Measurements from ENCODE around the gene PERP. TPM values are rescaled to one million over a fixed set of nuclear protein-coding genes. Genes with fewer than 3 reads are reported as not detected.
"Not testable (repeated sequence)": the region's sequence is repeated elsewhere in the genome, so short reads cannot be mapped to it uniquely, and the experiment has no call there.

Gene PERP
- total RNA-seq, 2 experiments from 2014 or later, result 4.6 to 4.7 TPM

DNA sequence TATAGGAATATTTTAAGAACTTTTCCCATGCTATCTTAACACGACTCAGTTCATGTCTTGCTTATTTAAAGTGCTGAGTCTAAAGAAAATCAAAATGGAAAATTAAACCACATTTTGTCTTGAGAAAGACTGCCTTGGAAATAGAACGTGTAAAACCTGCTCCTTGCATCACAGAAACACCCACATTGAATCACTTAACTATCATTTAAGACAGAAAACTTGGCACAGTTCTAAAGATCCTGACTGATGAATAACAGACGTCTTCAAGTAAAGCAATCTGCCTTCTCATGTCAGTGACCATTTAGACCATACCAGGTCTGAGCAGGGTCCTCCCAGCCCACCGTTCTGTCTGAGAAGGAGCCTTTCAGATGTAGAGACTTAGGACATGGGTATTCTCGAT, 7.4 kb downstream of the PERP start:
- POLR2A ChIA-PET, result no interaction called here
- Mint-ChIP-seq H3K4me1 (no peaks in the 10 kb centered on the region), H3K4me3 (no peak overlapping the region), H3K9me3 (no peaks in the 10 kb centered on the region), H3K27ac (no peak overlapping the region), H3K27me3 (peaks cover 22% of the 10 kb centered on the region), H3K36me3 (ENCODE audit: low read depth) (peaks cover 3% of the 10 kb centered on the region)
- no peak for DNase-seq
- CTCF ChIA-PET, result no interaction called here

- no peaks in the 10 kb centered on the region for H3K4me1 Mint-ChIP-seq
- peaks cover 15% of the 10 kb centered on the region for H3K27me3 Mint-ChIP-seq
- ChIA-PET POLR2A (no interaction called here), CTCF (no interaction called here)
- no peak overlapping the region for H3K4me3 Mint-ChIP-seq
- H3K9me3 Mint-ChIP-seq, result no peaks in the 10 kb centered on the region
- H3K36me3 Mint-ChIP-seq (ENCODE audit: low read depth), result peaks cover 3% of the 10 kb centered on the region
- DNase-seq, result no peak
- H3K27ac Mint-ChIP-seq, result no peak overlapping the region
These were observed 8.9 kb downstream of the PERP start for GRCh38 chr6:138098306-138098705.

GRCh38 chr6:138094260-138094659, 13.0 kb downstream of the PERP start:
- no peak overlapping the region for H3K27ac Mint-ChIP-seq

DNA sequence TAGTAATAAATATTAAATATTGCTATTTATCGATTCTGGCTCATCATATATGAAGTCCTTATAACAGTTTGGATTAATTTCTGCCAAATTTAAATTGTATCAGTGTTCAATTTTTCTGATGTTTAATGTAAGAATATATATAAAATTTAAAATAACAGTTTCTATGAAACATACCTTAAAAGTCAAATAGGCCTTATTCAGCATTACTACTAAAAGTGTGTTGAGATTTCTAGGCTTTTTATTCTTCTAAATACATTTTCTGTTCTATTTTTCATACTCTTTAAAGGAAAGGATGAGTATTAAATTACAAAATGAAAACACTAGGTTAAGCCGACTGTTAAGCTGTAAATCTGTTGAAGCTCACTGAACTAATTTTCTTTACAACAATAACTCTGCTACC, 13.6 kb downstream of the PERP start:
- CTCF ChIA-PET, result no interaction called here
- Mint-ChIP-seq H3K9me3 (no peaks in the 10 kb centered on the region), H3K27ac (no peak overlapping the region), H3K27me3 (peaks cover 26% of the 10 kb centered on the region), H3K36me3 (ENCODE audit: low read depth) (peaks cover 3% of the 10 kb centered on the region), H3K4me3 (no peak overlapping the region), H3K4me1 (no peaks in the 10 kb centered on the region)
- DNase-seq, result no peak
- POLR2A ChIA-PET, result no interaction called here

More at GRCh38 chr6:138094260-138094659, 13.0 kb downstream of the PERP start:
- Mint-ChIP-seq H3K27me3 (peaks cover 23% of the 10 kb centered on the region), H3K4me3 (no peak overlapping the region), H3K36me3 (ENCODE audit: low read depth) (peaks cover 3% of the 10 kb centered on the region), H3K9me3 (no peaks in the 10 kb centered on the region), H3K4me1 (no peaks in the 10 kb centered on the region)
- ChIA-PET CTCF (no interaction called here), POLR2A (no interaction called here)
- DNase-seq, result no peak

DNA sequence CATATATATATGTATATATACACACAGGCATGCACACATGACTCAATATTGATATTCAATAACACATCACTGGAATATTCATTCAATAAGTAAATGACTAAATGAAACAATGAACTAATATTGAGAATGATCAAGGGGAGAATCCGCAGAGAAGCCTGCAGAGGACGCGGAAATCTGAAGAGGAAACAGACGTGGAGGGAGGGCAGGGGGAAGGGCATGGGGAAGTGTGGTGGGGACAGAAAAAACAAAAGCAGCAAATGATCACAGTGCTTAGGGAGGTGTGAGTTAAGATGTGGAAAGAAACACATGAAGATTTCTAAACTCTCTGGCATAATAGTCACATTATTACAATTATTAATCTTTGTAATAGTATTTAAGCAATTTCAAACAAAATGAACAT, 14.5 kb downstream of the PERP start:
- peaks cover 29% of the 10 kb centered on the region for H3K27me3 Mint-ChIP-seq
- H3K9me3 Mint-ChIP-seq, result no peaks in the 10 kb centered on the region
- POLR2A ChIA-PET, result no interaction called here
- CTCF ChIA-PET, result no interaction called here
- H3K27ac Mint-ChIP-seq, result no peak overlapping the region
- peaks cover 3% of the 10 kb centered on the region for H3K36me3 Mint-ChIP-seq (ENCODE audit: low read depth)
- no peaks in the 10 kb centered on the region for H3K4me1 Mint-ChIP-seq
- no peak for DNase-seq
- H3K4me3 Mint-ChIP-seq, result no peak overlapping the region

GRCh38 chr6:138089325-138089724, 17.9 kb downstream of the PERP start:
- Mint-ChIP-seq H3K9me3 (no peaks in the 10 kb centered on the region), H3K27ac (no peak overlapping the region), H3K4me3 (no peak overlapping the region), H3K36me3 (ENCODE audit: low read depth) (no peaks in the 10 kb centered on the region), H3K4me1 (no peaks in the 10 kb centered on the region), H3K27me3 (peaks cover 30% of the 10 kb centered on the region)
- POLR2A ChIA-PET, result no interaction called here
- CTCF ChIA-PET, result interaction anchor here (0.9 kb wide), 2 partner anchors 12 to 16 kb away, joined by 3 read pairs; no protein-coding TSS in a partner anchor
- DNase-seq, result no peak

DNA sequence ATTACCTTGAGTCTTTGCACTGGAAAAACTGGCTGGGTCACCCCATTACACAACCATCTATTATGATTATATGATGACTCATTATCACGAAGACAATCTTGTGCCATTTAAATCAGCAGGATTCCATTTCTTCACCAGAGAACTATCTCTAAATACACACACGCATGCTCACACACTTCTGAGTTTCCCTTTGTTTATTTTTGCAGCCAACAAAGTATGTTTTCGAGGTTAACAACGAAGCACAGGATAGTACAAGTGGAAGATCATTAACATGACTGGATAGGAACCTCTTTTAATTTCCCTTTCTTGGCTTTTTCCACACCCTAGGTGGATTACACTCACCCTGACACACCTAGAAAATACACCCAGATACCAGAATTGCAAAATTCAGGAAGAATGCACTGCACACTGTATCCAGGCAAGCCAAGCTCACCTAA, 18.9 kb downstream of the PERP start:
- H3K27ac Mint-ChIP-seq, result no peak overlapping the region
- ChIA-PET CTCF (interaction anchor here (0.9 kb wide), 1 partner anchor 11 kb away, joined by 3 read pairs; no protein-coding TSS in a partner anchor), POLR2A (no interaction called here)

DNA sequence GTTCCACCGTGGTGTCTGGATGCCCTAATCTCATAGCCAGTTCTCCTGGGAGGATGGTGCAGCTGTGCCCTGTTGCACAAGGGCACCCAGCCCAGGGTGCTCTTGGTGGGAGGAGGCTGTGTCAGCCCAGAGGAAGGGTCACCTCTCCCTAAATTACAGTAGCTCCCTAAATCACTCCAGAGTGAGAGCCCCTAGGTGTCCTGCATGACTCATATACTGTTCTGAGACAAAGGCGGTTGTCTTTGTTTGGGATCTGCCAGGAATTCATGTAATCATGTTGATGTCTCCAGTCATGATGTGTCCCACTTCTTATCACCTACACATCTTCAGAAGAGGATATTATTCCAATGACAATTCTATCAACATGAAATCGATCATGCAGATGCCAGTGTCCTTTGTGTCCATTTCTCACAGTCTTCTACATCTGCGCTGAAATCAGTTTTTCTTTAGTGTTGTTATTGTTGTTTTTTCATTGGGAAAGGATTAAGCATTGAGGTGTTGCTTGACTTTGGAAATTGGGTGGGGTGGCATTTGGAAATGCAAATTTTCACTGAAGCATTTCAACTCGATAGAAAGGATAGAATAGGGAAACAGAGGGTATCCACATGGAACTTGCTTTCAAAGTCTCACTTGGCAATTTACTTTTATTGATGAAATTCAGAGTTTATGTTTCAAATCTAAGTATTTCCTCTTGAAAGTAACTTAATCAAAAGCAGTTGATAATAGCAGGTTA, 19.5 kb downstream of the PERP start:
- no peaks in the 10 kb centered on the region for H3K36me3 Mint-ChIP-seq (ENCODE audit: low read depth)
- no peaks in the 10 kb centered on the region for H3K9me3 Mint-ChIP-seq
- POLR2A ChIA-PET, result no interaction called here
- no peak overlapping the region for H3K4me3 Mint-ChIP-seq
- no peak overlapping the region for H3K27ac Mint-ChIP-seq
- no peaks in the 10 kb centered on the region for H3K4me1 Mint-ChIP-seq
- H3K27me3 Mint-ChIP-seq, result peaks cover 27% of the 10 kb centered on the region
- CTCF ChIA-PET, result interaction anchor here (1.1 kb wide), 1 partner anchor 21 kb away, joined by 5 read pairs; no protein-coding TSS in a partner anchor
- DNase-seq, result no peak

More for the DNA sequence above, 18.9 kb downstream of the PERP start:
- H3K27me3 Mint-ChIP-seq, result peaks cover 30% of the 10 kb centered on the region
- no peaks in the 10 kb centered on the region for H3K9me3 Mint-ChIP-seq
- no peak for DNase-seq
- no peaks in the 10 kb centered on the region for H3K36me3 Mint-ChIP-seq (ENCODE audit: low read depth)
- H3K4me3 Mint-ChIP-seq, result no peak overlapping the region
- no peaks in the 10 kb centered on the region for H3K4me1 Mint-ChIP-seq

DNA sequence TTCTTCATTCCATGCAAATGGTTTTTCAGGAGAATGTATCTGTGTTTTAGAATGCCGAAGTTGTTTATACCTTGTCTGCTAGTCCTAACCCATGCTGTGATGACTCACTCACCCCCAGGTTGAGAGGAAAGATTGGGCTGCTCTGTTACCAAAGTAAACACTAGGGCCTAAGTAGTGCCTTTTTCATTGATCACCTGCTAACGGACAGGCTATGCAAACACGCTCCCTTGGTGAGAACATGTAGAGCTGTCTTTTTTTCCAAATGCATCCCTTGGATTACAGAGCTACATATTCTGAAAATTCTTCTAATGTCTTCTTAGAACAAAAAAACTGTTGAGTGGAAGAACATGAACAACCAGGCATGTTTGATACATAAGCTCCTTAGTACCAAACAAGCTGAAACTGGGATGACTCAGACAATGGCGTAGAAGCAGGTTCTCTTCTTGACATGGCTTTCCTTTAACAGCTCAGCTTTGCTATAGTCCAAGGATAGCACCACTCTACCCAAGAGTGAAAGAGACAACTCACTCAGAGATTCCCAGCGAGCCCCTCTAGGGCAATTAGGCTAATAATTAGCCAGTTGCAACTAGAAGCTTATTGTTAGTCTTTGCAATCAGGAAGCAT, 20.5 kb downstream of the PERP start:
- ChIA-PET CTCF (interaction anchor here (0.6 to 1.1 kb wide), 2 partner anchors 22 to 1367 kb away, joined by 3 to 5 read pairs; no protein-coding TSS in a partner anchor), POLR2A (no interaction called here)
- no peaks in the 10 kb centered on the region for H3K36me3 Mint-ChIP-seq (ENCODE audit: low read depth)
- no peaks in the 10 kb centered on the region for H3K9me3 Mint-ChIP-seq
- H3K27ac Mint-ChIP-seq, result no peak overlapping the region
- DNase-seq, result no peak
- no peak overlapping the region for H3K4me3 Mint-ChIP-seq
- peaks cover 28% of the 10 kb centered on the region for H3K27me3 Mint-ChIP-seq
- H3K4me1 Mint-ChIP-seq, result no peaks in the 10 kb centered on the region

DNA sequence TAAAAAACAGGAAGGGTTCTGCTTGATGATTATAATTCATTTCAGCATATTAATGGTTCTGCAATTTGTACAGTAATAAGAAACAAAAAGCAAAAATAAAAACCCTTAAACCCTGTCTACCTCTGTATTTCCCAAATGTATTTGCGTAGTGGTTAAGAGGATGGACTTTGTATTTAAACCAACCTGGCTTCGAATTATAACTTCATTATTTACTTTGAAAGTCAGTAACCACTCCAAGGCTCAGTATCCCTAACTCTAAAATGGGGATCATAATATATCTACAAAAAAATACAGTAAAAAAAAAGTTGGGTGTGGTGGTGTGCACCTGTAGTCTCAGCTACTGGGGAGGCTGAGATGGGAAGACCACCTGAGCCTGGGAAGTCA, 21.4 kb downstream of the PERP start:
- no peaks in the 10 kb centered on the region for H3K9me3 Mint-ChIP-seq

DNA sequence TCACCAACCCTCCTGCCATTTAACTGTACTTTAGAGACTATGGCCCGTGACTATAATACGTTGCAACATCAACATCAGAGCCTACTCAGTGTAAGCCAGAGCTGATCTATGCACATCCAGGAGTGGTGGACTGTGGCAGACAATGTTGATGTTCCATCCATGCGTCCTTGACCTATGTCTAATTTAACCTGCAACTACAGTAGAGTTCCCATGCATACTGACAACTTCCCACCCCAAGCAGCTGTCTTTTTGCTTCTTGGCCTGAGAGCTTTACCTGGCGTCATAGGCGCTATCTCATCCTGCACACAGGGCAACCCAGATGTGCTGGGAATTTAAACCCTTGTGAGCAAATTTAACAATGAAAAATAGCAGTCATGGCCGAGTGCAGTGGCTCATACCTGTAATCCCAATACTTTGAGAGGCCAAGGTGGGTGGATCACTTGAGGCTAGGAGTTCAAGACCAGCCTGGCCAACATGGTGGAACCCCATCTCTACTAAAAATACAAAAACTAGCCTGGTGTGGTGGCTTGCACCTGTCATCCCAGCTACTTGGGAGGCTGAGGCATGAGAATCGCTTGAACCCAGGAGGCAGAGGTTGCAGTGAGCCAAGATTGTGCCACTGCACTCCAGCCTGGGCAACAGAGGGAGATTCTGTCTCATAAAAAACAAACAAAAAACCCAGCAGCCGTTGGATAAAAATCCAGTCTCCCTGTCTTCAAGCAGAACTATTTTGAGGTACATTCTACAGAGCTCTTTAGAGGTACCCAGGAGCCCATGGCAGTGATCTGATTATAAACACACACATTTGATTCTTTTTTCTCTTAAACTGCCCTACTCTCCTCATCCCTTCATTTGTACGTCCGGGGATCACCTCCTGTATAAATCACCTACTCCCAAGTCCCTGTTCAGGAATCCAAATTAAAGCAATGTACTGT, 22.0 kb downstream of the PERP start:
- Mint-ChIP-seq H3K27ac (no peak overlapping the region), H3K4me1 (no peaks in the 10 kb centered on the region), H3K4me3 (no peak overlapping the region), H3K9me3 (no peaks in the 10 kb centered on the region), H3K36me3 (ENCODE audit: low read depth) (no peaks in the 10 kb centered on the region), H3K27me3 (peaks cover 27% of the 10 kb centered on the region)
- POLR2A ChIA-PET, result no interaction called here
- CTCF ChIA-PET, result no interaction called here
- no peak for DNase-seq

More for the DNA sequence above, 21.4 kb downstream of the PERP start:
- H3K4me1 Mint-ChIP-seq, result no peaks in the 10 kb centered on the region
- ChIA-PET CTCF (no interaction called here), POLR2A (no interaction called here)
- no peak overlapping the region for H3K4me3 Mint-ChIP-seq
- DNase-seq, result no peak
- peaks cover 30% of the 10 kb centered on the region for H3K27me3 Mint-ChIP-seq
- H3K36me3 Mint-ChIP-seq (ENCODE audit: low read depth), result no peaks in the 10 kb centered on the region
- no peak overlapping the region for H3K27ac Mint-ChIP-seq

DNA sequence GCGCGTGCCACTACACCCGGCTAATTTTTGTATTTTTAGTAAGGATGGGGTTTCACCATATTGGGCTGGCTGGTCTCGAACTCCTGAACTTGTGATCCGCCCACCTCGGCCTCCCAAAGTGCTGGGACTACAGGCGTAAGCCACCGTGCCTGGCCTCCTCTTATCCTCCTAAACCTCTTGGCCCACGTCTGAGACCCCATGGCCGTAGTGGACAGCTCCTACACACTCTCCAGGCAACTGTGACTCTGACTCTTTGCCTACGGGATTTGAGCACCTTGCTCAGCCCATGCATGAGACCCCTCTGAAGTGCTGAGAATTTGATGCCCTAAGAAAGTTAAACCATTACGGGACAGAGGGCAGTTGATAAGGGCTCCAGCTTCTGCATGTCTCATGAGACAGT, 25.0 kb downstream of the PERP start:
- no peak overlapping the region for H3K4me3 Mint-ChIP-seq
- ChIA-PET POLR2A (no interaction called here), CTCF (interaction anchor here (0.5 to 1.3 kb wide), 2 partner anchors 76 to 539 kb away, joined by 3 to 4 read pairs; no protein-coding TSS in a partner anchor)
- no peaks in the 10 kb centered on the region for H3K9me3 Mint-ChIP-seq
- DNase-seq, result no peak
- H3K36me3 Mint-ChIP-seq (ENCODE audit: low read depth), result no peaks in the 10 kb centered on the region
- H3K27me3 Mint-ChIP-seq, result peaks cover 26% of the 10 kb centered on the region
- no peaks in the 10 kb centered on the region for H3K4me1 Mint-ChIP-seq
- H3K27ac Mint-ChIP-seq, result no peak overlapping the region

GRCh38 chr6:138079556-138079955, 27.7 kb downstream of the PERP start:
- H3K36me3 Mint-ChIP-seq (ENCODE audit: low read depth); DNase-seq; H3K27ac Mint-ChIP-seq; POLR2A ChIA-PET; H3K9me3 Mint-ChIP-seq; H3K4me1 Mint-ChIP-seq; H3K4me3 Mint-ChIP-seq; CTCF ChIA-PET: not testable (repeated sequence)
- H3K27me3 Mint-ChIP-seq, result peaks cover 29% of the 10 kb centered on the region
